Fibroblast of skin of abdomen (primary cell): ENCODE data around the gene ADGRA1.

Source experiments
- DNase-seq: peaks from one replicate; pipeline ENCODE4 v3.0.0-alpha.2; 2013

ADGRA1 gene

DNA sequence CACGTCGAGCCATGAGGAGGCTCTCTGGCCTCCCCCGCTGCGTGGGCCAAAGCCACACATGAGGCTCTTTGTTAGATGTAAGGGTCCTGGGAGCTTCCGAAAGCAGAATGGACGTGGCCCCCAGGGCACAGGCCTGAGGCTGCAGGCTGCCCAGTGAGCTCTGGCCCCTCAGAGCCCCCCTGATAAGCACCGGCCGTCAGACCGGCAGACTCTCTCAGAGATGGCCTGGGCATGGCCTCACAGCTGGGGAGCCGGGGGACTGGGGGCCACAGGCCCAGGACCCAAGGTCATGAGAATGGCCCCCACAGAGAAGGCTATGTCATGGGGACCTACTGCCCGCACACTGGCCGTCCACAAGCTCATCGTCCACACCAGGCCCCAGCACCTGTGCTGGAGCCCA lies 31.7 kb upstream of the ADGRA1 start:
- no peak for DNase-seq

DNA sequence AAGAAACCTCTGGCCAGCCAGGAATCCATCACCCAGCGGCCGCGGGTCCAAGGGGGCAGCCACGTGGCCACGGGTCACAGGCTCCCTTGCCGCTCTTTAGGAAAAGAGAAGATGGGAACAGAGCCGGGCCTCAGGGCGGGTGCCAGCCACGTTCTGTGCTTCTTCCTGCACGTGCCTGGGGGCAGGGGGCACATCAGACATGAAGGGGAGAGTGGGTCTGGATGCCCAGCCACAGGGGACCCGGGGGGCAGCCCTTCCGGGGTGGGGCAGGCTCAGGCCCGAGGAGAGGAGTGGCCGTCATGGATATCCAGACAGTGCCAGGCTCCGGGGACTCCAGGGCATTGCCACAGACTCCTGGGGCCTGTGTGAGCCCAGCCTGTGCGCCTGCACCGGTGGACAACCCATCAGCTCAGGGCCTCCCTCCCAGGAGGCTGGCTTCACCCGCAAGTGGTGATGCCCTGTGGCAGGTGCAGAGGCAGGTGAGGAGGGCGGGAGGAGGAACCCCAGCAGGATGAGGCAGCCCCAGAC lies 31.0 kb upstream of the ADGRA1 start:
- DNase-seq = no peak

DNA sequence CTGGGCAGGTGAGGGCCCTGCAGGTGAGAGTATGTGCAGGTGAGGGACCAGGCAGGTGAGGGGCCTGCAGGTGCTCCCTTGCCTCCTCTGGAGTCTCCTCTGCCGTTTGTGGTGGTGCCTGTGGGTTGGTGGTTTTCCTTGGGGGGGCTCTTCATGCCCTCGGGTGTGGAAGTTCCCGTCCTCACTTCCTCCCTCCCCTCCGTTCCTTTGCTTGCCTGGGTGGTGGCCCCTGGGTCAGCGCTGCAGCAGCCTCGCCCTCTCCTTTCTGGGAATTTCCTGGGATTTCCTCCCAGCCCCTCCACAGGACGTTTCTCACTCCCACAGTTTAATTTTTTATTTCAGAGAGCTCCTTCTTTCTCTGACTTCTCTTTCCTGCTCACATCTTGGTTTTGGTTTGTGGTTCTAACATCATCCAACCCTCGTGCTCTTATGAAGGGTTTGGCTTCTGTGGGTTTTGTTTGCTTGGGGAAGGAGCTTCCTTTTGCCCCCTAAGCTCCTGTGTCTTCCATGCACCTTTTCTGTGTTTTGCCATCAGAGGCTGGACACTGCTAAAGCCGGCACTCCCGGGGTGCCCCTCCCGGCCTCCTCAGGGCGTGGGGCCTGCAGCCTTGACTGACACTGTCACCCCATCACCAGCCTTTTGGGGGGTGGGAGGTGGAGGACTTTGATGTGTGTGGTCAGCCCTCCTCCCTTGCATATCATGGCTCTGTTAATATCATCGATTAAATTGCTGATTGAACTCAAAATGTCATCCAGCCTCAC lies 29.2 kb upstream of the ADGRA1 start:
- no peak for DNase-seq

DNA sequence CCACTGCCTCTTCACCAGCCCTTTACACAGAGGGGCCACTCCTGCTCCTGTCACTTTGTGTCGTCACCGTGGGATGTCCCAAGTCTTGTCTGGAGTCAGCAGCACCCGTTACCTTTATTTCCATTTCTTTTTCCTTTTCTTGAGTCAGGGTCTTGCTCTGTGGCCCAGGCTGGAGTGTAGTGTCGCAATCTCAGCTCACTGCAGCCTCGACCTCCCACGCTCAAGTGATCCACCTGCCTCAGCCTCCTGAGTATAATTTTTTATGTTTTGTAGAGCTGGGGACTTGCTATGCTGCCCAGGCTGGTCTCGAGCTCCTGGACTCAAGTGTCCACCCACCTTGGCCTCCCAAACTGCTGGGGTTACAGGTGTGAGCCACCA lies 28.6 kb upstream of the ADGRA1 start:
- DNase-seq = no peak

DNA sequence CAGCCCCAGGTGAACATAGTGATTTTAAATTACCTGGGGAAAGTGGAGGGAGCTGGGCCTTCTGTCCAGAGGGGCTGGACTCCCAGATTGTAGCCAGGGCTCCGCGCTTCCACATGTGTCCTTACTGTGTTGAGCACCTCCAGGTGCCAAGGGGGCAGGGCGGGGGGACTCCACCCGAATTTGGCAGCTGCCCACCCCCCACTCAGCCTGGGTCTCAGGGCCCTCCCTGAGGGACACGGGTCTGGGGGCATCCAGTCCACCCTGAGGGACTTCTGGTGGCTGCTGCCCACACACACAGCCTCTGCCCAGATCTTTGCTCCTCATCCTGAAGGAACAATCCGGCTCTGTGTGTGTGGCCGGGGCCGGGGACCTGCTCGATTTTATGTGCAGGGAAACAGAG lies 28.2 kb upstream of the ADGRA1 start:
- DNase-seq = no peak

DNA sequence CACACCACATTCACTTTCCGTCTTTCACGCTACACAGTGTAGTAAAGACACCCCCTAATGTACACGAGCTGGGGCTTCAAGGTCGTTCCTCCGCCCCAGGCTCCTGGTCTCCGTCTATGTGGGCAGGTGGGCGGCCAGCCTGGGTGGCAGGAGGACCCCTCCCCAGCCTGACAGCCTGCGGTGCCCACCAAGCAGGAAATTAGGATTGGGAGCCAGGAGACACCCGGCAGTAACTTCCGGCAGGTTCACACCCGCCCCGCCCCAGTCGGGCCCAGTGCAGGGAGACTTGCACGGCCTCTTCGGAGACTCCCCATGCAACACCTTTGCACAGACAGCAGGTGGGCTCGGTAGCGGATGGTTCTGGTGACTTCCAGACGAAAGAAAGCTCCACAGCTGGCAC lies 27.7 kb upstream of the ADGRA1 start:
- DNase-seq = no peak

DNA sequence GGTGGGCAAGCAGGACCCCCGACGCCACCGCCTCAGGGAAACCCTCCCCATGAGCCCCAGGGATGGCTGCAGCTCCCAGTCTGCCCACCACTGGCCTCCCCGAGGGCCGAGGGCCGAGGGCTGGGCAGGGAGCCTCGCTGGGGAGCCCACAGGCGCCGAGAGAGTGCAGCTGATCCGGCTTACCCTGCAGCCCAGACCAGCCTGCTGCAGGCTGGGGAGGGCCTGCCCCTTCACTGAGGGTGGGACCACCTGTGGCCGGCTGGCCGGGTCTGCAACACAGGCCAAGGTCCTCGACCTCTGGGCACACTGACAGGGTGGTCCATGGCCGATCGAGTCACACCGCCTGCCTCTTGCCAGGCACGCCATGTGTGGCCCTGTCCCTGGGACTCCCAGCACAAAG lies 27.3 kb upstream of the ADGRA1 start:
- no peak for DNase-seq

DNA sequence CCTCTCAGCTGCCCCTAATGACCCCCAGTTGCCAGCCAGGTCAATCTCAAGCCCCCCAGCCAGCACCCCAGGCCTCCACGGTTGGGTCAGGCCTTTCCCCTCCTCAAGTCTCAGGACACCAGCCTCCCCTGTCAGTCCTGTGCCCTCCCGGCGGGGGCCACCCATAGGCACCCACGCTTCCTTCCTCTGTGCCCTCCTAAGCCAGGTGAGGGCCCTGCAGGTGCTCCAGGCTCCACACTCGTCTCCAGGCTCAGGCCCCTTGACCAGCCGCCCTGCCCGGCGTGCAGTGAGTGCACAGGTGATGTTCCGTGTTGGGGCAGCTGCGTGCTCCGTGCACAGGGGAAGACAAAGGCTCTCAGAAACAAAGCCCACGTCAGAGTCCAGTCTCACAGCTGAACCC lies 26.8 kb upstream of the ADGRA1 start:
- DNase-seq = no peak

DNA sequence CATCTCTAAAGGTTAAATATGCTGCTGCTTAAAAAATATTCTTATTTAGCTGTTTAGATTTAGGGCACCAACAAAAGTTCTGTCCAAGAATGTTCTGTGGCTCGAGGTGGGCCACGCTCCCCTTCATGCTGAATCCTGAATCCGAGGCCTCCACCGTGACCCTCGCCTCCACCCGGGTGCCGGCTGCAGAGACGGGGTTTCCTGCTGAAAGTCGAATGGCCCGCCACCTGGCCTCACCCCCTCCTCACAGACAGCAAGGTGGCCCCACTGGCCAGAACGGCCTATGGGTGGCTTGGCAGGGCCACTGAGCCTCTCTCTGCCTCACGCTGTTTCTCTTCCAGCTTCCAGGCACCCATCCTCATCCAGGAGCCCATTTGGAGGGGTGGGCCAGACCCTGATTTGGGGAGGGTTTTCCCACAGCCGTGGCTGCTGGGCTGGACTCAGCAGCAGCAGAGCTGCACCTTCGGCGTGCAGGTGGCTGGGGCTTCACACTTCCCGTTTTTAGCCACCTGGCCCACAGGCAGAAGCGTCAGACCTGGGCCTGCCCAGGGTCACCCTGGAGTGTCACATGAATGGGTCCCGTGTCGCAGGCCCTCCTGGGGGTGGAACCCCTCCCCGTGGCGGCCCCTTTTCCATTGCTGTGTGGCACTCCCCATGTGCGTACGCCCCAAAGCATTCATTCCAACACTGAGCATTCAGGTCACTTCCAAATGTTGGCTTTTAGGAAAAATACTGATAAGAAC lies 26.3 kb upstream of the ADGRA1 start:
- no peak for DNase-seq

DNA sequence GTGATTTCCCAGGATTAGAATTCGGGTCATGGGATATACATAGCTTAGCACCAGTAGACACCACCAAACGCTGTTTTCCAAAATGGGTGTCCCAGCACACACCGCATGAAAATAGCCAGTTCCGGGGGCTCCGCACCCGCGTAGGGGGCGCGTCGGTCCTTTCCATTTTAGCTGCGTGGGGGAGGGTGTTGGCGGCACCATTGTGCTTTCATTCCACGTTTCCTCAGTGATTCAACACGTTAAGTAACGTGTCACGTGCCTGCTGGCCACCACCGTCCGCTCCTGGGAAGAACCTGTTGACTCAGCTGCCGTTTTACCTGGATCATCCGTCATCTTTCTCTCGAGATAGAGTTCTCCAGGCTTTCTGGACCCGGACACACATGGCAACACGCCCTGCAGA lies 25.6 kb upstream of the ADGRA1 start:
- no peak for DNase-seq

DNA sequence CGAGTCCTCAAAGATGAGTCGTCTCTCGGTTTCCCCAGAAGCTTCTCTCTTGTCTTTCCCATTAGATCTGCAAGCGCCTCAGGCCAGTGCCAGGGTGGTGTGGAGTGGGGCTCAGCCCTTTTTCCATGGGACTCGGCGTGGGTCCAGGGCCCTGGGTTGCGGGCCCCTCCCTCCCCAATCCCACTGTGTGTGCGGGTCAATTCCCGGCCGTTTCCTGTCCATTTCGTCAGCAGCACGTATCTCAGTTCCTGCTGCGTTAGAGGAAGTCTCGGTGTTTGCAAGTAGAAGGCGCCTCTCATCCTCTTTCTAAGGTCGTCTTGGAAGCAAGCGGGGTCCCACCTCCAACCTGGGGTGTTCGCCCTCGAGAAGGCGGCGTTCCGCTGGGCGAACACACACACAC lies 25.1 kb upstream of the ADGRA1 start:
- DNase-seq = no peak

DNA sequence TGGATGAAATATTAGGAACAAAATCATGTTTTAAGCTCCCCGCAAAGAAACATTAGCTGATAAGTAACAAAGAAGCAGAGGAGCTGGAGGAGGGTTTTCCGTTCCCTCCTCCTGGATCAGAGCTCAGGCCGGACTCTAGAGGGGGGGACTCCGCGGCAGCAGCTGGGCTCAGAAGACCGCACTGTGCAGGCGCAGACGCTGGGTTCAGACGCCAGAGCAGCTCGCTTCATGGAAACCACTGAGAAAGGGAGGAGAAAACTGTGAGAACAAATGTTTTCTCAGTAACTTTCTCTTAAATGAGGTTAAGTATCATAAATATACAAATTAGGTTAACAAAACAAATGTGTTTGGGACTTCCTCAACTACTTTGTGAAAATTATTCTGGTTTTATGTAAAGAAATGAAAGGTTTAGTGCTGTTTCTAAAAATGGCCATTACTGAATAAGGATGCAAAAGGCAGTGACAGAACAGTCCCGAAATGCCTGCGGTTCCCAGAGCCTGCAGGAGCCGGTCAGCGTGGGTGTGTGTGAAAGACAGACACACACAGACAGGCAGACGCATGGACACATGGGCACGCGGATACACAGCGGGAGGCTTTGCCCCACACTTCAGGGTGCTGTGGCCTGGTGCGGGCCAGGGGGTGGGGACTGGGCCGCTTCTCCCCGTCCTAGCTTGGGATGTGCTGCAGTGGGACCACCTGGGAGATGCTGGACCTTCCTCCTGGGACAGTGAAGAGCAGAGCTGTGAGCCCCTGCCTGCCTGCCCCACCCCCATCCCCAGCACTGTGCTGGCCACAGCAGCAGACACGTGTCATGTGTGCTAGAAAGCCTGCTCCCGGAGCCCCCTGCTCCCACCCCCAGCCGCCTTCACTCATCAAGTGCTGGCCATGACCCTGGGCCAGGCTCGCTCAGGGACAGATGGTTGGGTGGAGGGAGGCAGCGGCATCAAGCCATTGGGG lies 20.3 kb upstream of the ADGRA1 start:
- no peak for DNase-seq

DNA sequence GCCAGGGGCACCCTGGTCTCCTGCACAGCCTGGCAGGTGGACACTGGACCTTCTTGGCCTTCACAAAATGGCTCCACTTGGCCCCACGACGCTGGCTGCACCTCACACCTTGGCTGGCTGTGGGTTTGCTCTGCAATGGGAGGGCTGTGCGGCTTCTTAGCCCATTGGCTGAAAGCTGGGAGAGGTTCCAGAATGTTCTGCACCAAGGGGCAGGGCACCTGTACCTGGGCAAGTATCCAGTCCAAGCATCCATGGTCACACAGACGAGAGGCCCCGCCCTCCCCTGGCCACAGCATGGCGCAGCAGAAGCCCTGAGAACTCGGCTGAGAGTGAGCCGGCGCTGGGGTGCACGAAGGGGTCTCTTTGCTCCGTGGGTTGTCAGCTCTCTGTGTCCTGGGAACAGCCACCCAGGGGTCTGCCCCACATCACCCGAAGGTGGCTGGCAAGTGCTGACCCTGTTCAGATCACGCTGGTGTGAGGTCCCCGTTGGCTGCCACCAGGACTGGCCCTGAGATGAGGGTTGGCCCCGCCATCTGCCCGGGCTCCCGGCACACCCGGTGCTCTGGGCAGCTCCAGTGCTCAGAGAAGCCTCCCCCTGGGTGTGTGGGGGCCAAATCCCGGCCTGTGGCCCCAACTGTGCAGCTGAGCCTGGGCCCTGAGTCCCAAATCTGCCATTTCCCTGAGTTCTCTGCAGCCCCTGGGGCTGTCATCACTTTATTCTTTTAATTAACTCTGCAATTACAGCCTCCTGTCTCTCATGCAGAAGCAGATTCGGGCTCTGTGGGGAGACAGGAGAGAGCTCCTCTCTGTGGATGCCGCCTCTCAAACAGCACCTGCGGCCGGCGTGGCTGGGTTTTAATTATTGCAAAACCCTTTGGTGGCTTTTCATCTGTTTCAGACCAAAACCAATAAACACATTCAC lies 19.4 kb upstream of the ADGRA1 start:
- DNase-seq = no peak

DNA sequence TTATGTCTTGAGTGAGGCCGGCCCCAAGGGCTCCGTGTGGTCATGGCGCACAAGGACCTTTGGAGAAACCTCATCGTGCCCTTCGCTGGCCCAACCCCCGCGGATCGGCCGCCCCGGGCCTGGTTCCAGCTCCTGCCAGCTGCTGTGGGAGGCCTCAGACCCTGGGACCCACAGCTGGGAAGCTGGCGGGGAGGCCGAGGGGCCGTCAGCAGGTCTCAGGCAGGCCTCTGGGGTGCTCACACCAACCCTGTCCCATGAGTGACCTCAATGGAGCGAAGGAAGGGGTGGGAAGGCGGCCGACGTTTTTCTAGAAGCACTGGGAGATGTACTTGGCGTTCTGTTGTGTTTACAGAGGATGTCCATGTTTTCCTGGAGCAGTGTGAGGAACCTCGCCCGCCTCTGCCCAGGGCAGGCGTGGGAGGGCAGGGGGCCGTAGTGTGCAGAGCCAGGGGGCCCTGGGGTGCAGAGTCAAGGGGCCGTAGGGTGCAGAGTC lies 18.6 kb upstream of the ADGRA1 start:
- no peak for DNase-seq

DNA sequence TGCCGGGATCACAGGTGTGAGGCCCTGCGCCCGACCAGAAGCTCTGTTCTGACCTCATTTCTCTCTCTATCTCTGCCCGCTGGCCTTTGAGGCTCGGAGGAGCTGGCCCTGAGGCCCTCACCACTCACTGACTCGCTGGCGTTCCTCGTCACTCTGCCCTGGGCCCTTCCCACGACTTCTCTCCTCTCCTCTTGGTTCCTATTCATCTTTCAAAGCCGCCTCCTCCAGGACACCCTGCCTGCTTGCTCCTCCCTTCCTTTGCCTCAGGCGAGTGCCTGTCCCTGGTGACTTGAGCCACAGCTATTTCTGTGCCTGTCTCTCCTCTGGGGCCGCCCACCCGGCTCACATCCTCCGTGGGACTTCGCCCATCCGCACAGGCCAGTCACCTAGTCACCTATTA lies 17.3 kb upstream of the ADGRA1 start:
- DNase-seq = no peak

DNA sequence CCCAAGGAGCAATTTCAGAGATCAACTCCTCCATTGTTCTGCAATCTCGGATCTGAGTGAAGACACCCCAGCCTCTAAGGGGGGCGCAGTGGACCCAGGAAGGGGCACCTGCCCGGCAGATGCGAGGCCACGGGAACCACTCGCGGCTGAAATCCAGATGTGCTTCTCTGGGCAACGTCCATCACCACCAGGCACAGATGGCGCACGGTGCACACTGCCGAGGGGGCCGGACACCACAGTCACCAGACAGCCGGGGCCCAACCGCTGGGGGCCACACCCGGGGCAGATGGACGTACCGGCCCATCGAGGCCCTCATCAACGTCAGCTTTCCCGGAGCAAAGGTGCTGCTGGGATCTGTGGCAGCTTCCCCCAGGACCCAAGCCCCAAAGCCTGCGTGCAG lies 16.9 kb upstream of the ADGRA1 start:
- no peak for DNase-seq

DNA sequence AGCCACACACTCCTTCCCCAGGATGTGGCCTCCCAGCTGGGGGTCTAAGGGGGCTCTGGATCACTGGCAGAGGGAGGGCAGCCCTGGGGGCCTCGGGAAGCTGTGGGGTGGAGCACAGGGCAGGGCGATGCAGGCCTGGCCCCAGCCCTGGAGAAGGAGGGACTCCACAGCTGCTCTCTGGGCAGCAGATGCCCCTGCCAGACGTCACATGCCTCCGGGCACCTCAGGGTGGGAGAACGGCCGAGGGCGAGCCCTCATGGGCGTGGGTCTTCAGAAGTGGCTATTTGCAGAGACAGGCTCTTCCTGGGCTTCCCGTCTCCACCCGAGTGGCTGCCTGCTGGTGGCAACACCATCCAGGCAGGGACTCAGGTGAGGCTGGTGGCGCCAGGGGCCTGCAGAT lies 16.0 kb upstream of the ADGRA1 start:
- DNase-seq = no peak

DNA sequence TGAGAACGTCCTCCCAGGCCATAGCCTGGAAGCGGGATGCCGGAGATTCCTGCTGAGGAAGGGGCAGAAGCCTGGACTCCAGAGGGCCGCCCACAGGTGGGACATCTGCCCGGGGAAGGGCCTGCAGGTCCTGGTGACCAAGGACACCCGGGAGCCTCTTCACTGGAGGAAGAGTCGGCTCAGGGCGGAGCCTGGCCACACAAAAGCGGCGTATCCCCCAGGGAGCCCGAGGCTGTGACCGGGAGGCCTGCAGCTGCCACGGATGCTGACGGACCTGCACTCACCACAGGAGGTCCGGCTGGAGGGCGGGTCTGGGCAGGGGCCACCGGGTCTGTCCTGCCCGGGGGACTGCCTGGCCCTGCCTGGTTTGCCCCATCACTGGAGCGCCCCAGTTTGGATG lies 15.5 kb upstream of the ADGRA1 start:
- DNase-seq = no peak

DNA sequence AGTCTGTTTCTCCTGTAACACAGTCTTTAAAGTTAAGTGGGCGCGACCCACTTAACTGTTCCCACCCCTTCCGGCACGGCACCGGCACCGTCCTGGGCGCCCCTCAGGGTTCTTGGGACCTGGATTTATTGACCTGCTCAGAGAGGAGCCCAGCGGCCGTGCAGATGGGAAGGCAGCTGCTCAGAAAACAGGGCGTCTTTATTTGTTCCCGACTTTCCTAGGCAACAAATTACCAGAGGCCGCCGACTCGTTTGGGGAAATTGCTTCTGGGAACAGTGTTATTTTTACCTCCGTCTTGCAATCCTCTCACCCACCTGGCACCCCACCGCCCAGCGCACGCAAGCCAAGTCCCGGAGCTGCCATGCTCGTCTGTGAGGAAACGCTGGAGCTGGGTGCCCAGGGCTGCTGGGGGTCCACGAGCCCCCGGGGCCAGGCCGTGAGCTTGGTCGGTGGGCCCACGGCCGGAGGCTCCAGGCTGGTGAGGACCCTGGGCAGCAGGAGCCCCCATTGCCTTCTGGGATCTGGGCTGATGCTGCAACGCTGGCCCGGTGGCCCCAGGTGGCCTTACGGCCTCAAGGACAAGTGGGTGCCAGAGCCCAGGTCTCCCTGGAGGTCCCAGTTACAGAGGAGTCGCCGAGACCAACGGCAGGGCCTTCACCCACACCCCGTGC lies 14.9 kb upstream of the ADGRA1 start:
- DNase-seq = no peak

DNA sequence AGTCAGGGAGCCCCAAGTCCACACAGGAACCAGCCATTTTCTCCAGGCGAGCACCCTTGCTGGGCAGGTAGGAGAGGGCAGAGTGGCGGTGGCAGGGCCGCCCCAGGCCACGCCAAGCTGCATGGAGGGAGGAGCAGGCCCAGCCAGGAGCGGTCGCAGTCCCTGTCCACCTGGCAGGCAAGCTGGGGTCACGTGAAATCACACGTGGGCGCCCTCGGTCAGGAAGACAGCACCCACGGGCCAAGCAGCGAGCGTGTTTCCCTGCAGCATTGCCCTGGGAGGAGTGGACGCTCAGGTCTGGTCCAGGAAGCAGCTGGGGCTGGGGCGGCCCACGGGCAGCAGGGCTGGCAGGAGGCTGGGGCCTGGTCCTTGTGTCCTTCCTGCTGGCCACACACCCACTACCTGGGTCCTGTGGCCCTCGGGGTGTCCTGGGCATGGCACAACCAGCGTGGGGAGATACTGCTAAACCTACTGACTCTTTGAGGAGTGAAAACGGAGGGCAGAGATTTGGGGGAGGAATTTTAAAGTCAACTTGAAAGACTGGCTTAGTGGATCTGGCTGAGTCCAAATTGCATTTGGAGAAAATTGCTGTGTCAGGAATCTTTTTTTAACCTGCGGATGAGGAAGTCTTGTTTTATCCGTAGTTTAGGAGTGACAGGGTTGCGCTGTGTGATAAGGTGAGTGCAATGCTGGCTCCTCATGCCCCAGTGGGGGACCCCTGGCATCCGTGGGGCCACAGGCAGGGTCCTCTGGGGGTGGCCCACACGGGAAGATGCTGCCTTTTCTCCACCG lies 12.2 kb upstream of the ADGRA1 start:
- DNase-seq = no peak
